ENCODE results near the gene EML4.
"Not testable (repeated sequence)": the region's sequence is repeated elsewhere in the genome, so short reads cannot be mapped to it uniquely, and the experiment has no call there.

Gene EML4

GRCh38 chr2:42307180-42307579 lies 138.0 kb downstream of the EML4 start:
- DNase-seq (ENCODE audit: low read depth), result no peak

DNA sequence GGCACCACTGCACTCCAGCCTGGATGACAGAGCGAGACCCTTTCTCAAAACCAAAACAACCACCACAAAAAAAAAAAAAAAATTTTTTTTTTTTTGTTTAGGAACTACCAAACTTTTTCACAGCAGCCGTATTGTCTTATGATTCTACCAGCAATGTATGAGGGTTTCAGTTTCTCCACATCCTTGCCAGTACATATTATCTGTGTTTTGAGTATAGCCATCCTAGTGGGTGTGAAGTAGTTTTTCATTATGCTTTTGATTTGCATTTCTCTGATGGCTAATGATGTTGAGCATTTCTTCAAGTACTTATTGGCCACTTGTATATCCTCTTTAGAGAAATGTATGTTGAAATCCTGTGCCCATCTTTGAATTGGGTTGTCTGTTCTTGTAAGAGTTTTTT lies 140.2 kb downstream of the EML4 start:
- DNase-seq (ENCODE audit: low read depth), result no peak

- DNase-seq (ENCODE audit: low read depth), result no peak
These were observed 140.9 kb downstream of the EML4 start for GRCh38 chr2:42310007-42310515.

DNA sequence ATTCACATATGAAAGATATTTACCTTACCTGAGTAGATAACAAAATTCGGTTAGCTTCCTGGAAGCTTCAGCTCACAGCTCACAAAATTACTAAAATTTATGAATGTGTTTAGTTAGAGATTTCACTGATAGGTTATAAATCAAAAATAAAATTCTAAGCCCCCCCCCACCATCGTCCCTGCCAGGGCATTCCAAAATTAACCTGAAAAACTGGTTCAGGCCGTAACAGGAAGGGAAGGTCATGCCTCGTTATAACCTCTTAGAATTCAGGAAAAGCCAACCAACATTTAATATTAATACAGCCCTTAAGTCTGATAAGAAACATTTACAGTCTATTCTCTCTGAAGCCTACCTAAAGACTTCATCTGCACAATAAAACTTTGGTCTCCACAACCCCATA lies 143.0 kb downstream of the EML4 start:
- no peak for DNase-seq (ENCODE audit: low read depth)

DNA sequence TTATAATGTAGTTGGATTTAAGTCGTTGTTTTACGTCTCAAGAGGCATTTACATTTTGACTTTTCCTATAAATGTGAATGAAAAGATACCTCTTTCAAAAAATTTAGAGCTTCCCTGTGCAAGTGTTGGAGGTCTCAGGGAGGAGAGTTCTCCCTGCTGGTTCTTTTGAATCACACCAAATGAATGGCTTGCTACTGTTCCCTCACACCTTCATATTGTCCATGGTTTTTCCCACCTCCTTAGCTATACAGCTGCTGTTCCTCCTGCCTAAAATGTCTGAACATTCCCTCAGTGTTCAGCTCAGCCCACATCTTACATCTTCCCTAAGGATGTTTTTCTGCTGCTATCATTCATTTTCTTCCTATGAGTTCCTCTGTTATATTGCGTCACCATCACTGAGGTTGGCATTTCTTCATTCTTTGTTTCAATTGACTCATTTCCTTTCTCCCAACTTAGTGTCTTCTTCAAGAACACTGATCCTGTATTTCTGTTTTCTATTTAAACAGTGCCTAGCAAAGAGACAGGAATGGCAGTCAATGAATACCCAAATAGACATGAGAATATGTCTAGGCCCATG lies 145.8 kb downstream of the EML4 start:
- DNase-seq (ENCODE audit: low read depth), result no peak

DNA sequence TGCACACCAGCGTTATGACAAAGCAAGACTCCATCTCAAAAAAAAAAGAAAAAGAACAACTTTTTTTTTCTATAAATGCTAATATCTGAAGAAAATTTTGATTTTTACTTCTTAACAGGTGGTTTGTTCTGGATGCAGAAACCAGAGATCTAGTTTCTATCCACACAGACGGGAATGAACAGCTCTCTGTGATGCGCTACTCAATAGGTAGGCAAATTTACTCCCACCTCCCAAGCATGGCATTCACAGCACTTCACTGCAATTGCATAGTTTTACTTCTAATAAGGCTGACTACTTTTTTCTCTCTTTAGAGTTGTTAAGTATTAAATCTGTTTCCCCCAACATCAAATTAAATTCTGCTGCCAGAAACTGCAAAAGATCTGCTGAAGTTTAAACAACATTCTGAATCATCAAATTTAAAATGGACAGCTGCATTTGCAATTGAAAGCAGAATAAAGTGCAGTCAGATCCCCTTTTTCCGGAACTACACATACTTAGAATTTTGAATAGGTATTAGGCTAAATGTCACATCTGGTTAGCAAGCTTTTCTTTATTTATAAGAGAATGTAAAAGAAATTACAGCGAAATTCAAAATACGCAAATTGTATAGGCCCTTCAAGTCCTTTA lies 146.8 kb downstream of the EML4 start:
- DNase-seq (ENCODE audit: low read depth), result no peak

DNA sequence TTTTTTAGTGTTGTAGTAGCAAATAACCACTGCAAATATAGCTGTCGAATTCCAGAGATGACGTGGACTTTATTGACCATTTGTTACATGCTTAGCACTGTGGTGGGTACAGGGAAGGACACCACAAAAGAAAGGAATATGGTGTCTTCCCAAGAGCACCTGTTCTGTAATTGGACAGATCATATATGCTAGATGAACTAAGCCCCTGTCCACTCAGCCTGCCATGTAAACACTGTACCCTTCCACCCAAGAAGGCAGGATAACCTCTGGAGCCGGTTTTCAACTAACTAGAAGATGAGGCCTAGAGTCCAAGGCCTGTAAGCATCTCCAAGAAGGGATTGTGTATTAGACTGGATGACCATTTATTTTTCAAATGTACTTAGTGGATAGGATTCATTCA lies 147.8 kb downstream of the EML4 start:
- no peak for DNase-seq (ENCODE audit: low read depth)

DNA sequence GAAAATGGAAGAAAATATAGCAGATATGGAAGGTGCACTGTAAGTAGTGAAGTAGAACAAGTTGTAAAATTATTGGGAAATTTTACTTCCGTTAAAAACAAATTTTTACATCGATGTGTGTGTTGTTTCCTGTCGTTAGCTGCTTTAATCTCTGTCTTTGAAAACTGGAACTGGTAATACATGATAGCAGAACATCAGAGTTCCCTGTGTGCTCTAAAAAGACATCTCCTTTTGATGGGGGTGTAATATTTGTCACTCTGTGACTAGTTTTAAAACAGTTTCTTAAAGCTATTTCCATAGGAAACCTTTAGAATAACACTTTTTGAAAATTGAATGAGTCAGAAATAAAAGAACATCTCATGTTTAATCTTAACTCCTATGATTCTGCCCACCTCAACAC lies 148.3 kb downstream of the EML4 start:
- DNase-seq (ENCODE audit: low read depth), result no peak

- no peak for DNase-seq (ENCODE audit: low read depth)
These were observed 148.8 kb downstream of the EML4 start for GRCh38 chr2:42317945-42318344.

DNA sequence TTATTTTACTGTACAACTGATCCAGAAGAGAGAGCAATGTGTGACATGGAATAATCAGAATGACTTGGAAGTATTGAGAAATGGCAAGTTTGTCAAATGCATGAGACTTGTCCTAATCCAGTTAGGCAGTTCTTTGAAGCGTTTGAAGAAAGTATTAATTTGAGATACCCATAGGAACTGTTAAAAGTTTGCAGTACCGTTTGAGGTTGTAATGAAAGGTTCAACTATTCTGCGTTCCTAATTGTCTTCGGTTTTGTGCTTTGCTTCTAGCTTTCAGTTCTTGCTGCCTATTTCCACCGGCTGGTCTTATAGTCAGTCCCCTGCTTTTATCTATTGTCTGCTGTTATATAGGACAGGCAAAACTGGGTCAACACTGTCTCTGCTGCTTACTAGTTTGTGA lies 150.1 kb downstream of the EML4 start:
- no peak for DNase-seq (ENCODE audit: low read depth)

DNA sequence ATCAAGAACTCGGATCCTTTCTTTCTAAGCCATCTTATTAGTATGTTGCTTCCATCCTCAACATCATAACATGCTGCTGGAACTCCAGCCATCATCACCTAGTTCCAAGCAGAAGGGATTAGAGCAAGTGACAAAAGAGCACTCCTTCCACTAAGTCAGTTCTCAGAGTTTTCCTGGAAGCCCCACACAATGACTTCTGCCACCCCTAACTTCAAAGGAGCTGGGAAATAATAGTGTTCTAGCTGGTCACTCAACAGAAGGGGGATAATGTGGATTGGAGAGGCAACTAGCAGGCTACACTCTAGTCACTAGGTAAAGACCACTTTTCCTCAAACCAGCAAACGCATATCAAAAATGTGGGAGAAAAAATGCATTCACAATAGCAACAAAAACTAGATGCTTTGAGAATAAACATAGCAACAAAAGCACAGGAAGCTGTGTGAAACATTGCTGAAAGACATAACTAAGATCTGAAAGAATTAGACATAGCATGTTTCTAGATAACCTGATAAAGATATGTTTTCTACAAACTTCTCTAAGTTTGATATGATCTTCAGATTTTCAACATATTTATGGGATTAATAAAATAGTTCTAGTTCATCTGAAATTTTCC lies 152.4 kb downstream of the EML4 start:
- DNase-seq (ENCODE audit: low read depth), result no peak

GRCh38 chr2:42324244-42324643 lies 155.1 kb downstream of the EML4 start:
- no peak for DNase-seq (ENCODE audit: low read depth)

DNA sequence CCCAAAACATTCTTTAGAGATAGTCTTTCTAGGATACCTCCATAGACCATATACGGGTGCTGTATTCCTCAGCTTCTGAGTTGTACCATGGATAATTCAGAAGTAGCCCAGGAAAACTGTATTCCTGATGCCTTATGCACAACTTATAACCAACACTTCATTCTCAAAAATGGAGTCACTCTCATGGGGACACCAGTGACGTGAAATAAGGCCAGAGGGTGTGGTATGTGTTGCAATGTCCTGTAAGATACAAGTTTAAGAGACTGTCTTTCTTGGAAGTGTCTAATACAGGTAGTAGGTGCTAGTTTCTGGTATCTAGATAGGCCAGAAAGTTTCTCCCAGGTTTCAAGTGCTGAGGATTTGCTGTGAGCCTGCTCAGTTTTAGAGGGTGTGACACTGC lies 155.8 kb downstream of the EML4 start:
- no peak for DNase-seq (ENCODE audit: low read depth)

DNA sequence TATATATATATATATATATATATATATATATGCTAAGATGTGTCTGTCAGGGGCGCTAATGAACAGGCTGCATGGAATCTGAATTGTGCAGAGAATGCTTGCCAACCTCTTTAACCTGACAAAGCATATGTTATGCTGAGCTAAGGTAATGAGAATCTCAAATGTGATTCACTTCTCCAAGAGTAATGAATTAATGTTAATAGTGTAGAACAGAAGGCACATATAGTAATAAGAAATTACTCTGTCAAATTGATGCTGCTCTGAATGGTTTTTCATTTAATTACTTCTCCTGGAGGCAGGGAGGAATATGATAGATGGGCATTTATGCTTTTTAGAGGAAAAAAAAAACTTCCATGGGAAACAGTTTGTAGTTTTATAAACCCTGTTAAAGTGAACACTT lies 156.5 kb downstream of the EML4 start:
- DNase-seq (ENCODE audit: low read depth), result no peak

- no peak for DNase-seq (ENCODE audit: low read depth)
These were observed 158.0 kb downstream of the EML4 start for GRCh38 chr2:42327125-42327524.

- no peak for DNase-seq (ENCODE audit: low read depth)
These were observed 159.1 kb downstream of the EML4 start for GRCh38 chr2:42328148-42328833.

GRCh38 chr2:42328923-42329322 lies 159.8 kb downstream of the EML4 start:
- no peak for DNase-seq (ENCODE audit: low read depth)

DNA sequence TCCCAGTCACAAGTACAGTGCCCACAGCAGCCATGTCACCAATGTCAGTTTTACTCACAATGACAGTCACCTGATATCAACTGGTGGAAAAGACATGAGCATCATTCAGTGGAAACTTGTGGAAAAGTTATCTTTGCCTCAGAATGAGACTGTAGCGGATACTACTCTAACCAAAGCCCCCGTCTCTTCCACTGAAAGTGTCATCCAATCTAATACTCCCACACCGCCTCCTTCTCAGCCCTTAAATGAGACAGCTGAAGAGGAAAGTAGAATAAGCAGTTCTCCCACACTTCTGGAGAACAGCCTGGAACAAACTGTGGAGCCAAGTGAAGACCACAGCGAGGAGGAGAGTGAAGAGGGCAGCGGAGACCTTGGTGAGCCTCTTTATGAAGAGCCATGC lies 160.6 kb downstream of the EML4 start:
- DNase-seq (ENCODE audit: low read depth), result no peak

DNA sequence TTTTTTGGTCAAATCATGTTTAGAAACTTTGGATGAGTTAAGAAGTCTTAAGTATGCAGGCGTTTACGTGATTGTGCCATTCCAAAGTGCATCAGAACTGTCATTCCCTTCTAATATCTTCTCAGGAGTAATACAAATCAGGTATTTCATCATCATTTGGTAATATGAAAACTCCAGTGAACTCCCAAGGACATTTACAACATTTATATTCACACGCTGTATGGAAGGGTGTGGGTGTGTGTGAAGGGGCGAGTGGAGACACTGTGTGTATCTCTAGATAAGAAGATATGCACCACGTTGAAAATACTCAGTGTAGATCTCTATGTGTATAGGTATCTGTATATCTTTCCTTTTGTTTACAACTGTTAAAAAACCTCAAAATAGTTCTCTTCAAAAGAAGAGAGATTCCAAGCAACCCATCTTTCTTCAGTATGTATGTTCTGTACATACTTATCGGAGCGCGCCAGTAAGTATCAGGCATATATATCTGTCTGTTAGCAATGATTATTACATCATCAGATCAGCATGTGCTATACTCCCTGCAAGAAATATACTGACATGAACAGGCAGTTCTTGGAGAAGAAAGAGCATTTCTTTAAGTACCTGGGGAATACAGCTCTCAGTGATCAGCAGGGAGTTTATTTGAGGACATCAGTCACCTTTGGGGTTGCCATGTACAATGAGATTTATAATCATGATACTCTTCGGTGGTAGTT lies 162.6 kb downstream of the EML4 start:
- no peak for DNase-seq (ENCODE audit: low read depth)

DNA sequence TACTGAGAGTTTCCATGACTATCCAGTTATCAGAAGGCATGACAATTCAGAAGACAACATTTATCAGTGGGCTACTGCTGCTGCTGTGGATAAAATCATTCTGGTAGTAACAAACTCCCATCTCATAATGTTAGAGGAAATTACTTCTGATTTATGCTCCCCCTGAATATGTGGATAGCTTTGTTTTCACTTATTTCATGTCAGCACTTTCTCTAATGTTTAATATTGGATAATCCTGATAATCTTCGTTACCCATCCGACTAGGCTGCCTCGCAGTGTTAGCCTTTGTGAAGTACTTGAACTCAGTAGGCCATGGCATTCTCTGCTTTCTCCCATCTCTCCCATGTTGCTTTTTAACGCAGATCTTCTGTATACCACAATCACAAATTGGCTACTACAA lies 163.4 kb downstream of the EML4 start:
- DNase-seq (ENCODE audit: low read depth), result no peak

- DNase-seq (ENCODE audit: low read depth), result no peak
These were observed 164.4 kb downstream of the EML4 start for GRCh38 chr2:42333579-42333978.

GRCh38 chr2:42334220-42334619 lies 165.1 kb downstream of the EML4 start:
- DNase-seq (ENCODE audit: low read depth), result no peak

DNA sequence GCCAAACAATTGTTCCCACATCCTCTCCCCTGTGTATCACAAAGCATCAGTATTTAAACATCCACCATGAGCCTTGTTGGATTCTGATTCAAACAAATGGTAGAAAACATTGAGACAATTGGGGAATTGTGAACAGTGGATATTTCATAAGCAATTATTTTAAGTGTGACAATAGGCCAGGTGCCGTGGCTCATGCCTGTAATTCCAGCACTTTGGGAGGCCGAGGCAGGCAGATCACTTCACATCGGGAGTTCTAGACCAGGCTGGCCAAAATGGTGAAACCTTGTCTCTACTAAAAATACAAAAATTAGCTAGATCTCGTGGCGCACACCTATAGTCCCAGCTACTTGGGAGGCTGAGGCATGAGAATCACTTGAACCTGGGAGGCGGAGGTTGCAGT lies 165.7 kb downstream of the EML4 start:
- not testable (repeated sequence) for DNase-seq (ENCODE audit: low read depth)

Measured in stimulated activated CD8-positive, alpha-beta memory T cell treated with anti-CD3 and anti-CD28 coated beads, Interleukin-12 subunit alpha, Interleukin-12 subunit beta, amount 100 ng/mL, for 1 hour (primary cell).